ENCODE measurements around the gene KCNJ6. TPM values are rescaled to one million over a fixed set of nuclear protein-coding genes. Genes with fewer than 3 reads are reported as not detected.
A peak's percentile ranks its signal among the peaks of the same experiment; 100 is the strongest.

KCNJ6 gene
- total RNA-seq, 1 donor from 2014 or later, result not detected

DNA sequence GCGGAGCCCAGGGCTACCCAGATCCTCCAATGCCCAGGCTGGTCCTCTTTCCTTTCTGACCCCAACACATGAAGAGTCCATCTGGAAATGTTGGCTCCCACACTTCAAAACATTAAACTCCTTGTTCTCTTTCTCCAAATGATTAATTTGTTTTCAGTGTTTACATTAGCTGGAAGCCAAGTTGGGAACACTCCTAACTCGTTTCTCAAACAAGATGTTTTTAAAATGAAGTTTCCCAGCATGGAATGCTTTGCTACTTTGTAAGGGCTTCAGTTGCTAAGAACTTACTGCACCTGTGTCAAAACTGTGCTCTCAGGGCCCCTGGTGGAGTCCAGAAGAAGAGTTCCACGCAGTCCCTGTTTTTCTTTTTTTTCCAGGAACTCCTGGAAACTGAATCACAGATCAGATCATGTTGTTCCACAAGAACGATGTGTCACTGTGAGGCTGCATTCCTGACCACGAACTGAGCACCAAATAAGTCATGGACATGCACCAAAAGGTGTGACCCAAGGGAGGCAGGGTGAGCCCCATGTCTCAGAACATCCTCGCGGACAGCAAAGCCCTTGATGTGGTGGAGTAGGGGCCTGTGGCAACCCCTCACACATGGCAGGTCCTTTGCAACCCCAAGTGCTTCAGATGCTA lies 257.3 kb downstream of the KCNJ6 start:
- Histone ChIP-seq H3K9me3 (no peaks in the 10 kb centered on the region), H3K27me3 (no peaks in the 10 kb centered on the region), H3K27ac (no peak overlapping the region), H3K36me3 (no peaks in the 10 kb centered on the region), H3K4me3 (no peak overlapping the region), H3K4me1 (peaks cover 17% of the 10 kb centered on the region)
- TF ChIP-seq POLR2A (IDR thresholded peaks at IDR 0.05) (no peak), POLR2AphosphoS5 (IDR thresholded peaks at IDR 0.05; ENCODE audit: insufficient read depth in 1 of 2, low read depth in 1 of 2) (peak in 1 of 2 donors; percentile 37)
- TF ChIP-seq, protein P1, sequence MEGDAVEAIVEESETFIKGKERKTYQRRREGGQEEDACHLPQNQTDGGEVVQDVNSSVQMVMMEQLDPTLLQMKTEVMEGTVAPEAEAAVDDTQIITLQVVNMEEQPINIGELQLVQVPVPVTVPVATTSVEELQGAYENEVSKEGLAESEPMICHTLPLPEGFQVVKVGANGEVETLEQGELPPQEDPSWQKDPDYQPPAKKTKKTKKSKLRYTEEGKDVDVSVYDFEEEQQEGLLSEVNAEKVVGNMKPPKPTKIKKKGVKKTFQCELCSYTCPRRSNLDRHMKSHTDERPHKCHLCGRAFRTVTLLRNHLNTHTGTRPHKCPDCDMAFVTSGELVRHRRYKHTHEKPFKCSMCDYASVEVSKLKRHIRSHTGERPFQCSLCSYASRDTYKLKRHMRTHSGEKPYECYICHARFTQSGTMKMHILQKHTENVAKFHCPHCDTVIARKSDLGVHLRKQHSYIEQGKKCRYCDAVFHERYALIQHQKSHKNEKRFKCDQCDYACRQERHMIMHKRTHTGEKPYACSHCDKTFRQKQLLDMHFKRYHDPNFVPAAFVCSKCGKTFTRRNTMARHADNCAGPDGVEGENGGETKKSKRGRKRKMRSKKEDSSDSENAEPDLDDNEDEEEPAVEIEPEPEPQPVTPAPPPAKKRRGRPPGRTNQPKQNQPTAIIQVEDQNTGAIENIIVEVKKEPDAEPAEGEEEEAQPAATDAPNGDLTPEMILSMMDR (IDR thresholded peaks at IDR 0.05), result no peak
- intact Hi-C loops (cut with DNase I), result no loop called here
- no peak for DNase-seq (ENCODE audit: extremely low spot score in 2 of 2)

DNA sequence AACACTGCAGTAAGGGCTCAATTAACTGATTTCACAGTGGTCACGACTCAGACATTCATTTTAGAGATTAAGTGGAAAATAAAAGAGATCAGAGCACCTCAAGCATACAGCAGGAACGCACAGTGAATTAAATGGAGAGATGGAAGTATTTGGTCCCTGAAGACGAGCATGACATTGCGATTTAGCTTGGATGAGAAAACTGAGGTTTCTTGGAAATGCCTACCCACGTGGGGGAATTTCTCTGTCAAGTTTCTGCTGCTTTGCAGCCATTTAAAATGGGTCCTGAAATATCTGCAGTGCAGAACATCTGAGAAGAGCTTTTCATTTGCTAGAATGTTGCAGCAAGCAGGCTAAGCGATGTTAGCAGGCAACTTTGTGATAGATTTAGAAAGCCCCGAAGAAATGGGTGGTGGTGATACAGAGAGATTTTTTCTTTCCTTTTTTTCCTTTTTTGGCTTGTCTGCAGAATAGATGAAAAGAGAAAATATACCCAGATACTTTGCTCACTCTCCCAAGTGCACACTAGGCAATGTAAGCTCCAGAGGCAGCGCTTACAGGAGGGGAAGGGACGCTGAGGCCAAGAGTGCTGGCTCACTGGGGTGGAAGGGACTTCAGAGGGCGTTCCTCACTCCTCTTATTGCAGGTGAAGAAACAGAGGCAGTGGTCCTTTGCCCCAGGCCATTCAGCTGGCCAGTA lies 258.0 kb downstream of the KCNJ6 start:
- intact Hi-C loops (cut with DNase I), result no loop called here
- Histone ChIP-seq H3K36me3 (no peaks in the 10 kb centered on the region), H3K9me3 (no peaks in the 10 kb centered on the region), H3K27me3 (no peaks in the 10 kb centered on the region), H3K4me3 (no peak overlapping the region), H3K27ac (no peak overlapping the region), H3K4me1 (peaks cover 17% of the 10 kb centered on the region)
- TF ChIP-seq POLR2A (IDR thresholded peaks at IDR 0.05), result no peak
- no peak for TF ChIP-seq POLR2AphosphoS5 (IDR thresholded peaks at IDR 0.05; ENCODE audit: insufficient read depth in 1 of 2, low read depth in 1 of 2)
- TF ChIP-seq, protein P1 (IDR thresholded peaks at IDR 0.05), result no peak
- DNase-seq (ENCODE audit: extremely low spot score in 2 of 2), result no peak

- DNase-seq (ENCODE audit: extremely low spot score in 2 of 2), result peak in 1 of 2 donors; percentile 76
- intact Hi-C loops (cut with DNase I), result no loop called here
- Histone ChIP-seq H3K9me3 (no peaks in the 10 kb centered on the region), H3K36me3 (no peaks in the 10 kb centered on the region), H3K27me3 (no peaks in the 10 kb centered on the region), H3K27ac (no peak overlapping the region), H3K4me3 (no peak overlapping the region), H3K4me1 (peaks cover 17% of the 10 kb centered on the region)
- TF ChIP-seq POLR2AphosphoS5 (IDR thresholded peaks at IDR 0.05; ENCODE audit: insufficient read depth in 1 of 2, low read depth in 1 of 2) (no peak), POLR2A (IDR thresholded peaks at IDR 0.05) (no peak)
- TF ChIP-seq, protein P1 (IDR thresholded peaks at IDR 0.05), result no peak
Observed at GRCh38 chr21:37656899-37657298, 259.4 kb downstream of the KCNJ6 start.

DNA sequence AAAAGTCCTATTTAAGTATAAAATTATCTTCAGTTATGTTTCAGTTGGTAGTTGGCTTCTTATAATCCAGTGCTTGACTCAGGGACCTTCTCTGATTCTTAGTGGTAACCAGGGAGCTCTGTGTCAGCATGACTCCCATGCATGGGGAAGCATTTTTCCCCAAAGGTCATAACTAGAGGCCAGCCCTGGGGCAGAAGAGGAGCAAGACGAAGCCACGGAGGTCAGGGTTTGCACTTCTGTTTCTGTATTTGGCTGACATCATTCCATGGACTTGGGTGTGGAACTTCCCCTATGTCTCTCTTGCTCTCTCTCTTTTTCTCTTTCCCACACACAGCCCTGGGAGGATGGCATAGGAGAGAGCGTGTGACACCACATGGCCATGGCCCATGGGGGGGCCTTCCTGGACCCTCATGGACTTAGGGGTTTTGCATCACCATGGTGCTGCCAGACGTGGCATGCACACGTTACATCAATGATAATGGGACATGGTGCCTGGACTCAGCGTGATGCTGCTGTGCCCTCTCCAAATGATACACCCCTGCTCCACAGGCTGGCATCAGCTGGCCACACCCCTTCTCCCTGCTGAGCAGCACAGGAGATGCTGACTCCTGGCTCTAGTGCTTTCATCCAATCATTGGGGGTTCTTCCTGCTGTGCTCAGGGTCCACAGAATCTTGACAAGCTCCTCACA lies 260.5 kb downstream of the KCNJ6 start:
- DNase-seq (ENCODE audit: extremely low spot score in 2 of 2), result peak in 1 of 2 donors; percentile 70
- H3K27ac ChIP-seq, result no peak overlapping the region
- no peaks in the 10 kb centered on the region for H3K27me3 ChIP-seq
- intact Hi-C loops (cut with DNase I), result no loop called here
- TF ChIP-seq, protein P1 (IDR thresholded peaks at IDR 0.05), result no peak
- H3K9me3 ChIP-seq, result no peaks in the 10 kb centered on the region
- H3K4me3 ChIP-seq, result no peak overlapping the region
- H3K36me3 ChIP-seq, result no peaks in the 10 kb centered on the region
- peaks cover 17% of the 10 kb centered on the region for H3K4me1 ChIP-seq
